ENCODE results near the gene DCANP1.
"Not testable (repeated sequence)": the region's sequence is repeated elsewhere in the genome, so short reads cannot be mapped to it uniquely, and the experiment has no call there.

The DCANP1 gene, protein sequence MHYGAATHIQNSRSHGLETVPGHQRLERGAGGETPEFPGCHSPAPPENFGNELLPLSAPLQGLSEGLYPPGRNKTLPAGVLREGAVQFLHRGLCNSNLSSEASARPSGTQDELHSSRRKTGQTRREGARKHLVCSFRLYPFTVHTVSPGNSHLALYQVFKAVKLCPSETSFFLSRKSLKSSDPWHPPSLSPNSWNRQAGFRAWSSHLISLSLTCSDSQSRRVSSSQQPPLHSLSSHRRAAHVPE

DNA sequence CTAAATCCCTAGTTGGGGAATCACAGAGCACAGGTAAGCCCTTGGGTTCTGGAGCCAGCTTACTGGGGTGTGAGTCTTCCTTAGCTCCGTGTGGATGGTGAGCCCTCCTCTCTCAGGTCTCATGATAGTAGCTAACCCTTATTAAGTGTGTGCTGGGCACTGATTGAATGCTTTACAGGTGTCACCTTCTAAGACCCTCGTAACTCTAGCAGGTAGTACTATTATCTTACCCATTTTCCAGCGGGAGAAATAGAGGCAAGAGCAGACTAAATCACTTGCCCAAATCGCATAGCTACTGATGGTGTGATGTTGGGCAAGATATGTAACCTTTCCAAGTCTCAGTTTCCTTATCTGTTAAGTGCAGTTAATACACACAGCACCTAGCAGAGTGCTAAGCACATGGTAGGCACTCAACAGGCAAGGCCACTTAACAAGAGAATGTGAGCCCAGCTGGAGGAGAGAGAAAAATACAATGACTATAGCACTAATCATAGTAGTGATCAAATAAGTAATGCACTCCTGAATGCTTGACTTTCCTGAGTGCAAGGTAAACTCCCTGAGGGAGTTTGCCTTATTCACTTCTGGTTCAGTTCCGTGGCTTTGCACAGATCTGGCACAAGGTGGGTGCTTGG, at the start of gene DCANP1:
Gene DCANP1, minus strand, starts transcription at position 51 of the 632 bp plus-strand sequence. CDS start 240 bp downstream, outside the sequence.
- no peak for FAIRE-seq

DNA sequence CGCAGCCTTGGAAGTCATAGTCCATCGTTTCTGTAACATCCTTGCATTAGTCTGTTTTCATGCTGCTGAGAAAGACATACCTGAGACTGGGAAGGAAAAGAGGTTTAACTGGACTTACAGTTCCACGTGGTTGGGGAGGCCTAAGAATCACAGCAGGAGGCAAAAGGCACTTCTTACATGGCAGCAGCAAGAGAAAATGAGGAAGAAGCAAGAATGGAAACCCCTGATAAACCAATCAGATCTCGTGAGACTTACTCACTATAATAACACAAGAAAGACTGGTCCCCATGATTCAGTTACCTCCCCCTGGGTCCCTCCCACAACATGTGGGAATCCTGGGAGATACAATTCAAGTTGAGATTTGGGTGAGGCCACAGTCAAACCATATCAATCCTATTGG, 48.4 kb upstream of the DCANP1 start:
- not testable (repeated sequence) for FAIRE-seq

DNA sequence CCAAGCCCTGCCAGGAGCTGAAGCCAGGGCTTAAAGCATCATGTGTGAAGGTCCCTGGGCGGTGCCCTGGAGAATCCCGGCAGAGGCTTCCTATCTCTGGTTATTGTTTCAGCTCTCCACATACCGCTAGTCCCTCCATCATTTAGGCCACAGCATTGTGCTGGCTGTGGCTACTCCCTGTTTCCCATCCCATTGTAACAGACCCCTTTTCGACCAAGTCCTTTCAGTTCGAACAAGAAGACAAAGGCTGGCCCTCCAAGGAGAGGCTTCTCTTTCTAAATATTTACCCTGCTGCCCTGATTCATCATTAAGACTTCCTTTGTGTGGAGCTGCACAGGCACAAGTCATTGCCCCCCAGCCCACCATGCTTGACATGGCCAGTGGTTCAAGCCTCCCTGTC, 47.0 kb upstream of the DCANP1 start:
- FAIRE-seq: no peak

DNA sequence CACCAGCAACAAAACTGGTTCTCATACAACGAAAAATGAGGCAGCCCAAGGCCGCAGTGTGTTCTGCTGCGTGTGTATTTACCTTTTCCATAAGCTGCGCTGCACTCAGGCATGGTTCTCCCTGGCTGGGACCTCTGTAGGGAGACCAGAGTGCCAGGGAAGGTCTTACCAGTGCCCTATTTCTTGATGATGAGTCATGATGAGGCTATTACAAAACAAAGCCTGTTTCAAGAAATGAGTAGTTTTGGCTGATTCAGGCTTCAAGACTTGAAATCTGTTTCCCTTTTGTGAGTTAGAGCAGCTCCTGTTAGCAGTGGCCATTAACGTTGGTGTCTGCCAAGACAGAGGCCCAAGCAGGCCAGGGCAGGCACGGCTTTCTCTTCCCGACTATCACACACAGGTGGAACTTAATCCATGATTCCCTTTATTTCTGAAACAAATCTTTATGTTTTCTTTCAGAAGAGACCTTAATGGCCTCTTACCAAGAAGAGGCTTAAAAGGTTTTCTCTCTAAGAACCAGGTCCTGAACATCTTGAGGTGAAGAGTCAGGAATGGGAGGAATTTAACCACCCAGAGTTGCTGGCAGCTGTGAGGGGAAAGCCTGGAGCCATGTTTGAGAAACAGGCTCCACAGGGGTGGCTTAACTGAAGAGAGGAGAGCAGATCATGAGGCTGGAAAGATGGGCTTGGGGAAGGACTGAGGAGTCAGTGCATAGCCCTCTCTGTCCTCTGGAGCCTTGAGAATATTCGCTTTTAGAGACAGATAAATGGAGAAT, 46.4 kb upstream of the DCANP1 start:
- FAIRE-seq: no peak

DNA sequence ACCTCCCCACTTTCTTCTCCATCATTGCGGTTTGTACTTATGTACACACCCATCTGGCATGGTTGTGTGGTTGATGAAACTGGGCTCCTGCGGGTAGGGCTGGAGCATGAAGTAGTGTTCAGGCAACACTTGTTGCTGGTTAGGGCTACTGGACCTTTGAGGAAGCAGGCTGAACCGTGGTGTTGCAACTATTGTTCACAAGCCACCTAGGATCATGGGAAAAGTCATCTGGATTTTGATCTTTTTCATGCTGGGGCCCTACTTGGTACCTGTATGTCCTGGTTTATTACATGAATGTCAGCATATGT, 45.1 kb upstream of the DCANP1 start:
- FAIRE-seq: no peak

DNA sequence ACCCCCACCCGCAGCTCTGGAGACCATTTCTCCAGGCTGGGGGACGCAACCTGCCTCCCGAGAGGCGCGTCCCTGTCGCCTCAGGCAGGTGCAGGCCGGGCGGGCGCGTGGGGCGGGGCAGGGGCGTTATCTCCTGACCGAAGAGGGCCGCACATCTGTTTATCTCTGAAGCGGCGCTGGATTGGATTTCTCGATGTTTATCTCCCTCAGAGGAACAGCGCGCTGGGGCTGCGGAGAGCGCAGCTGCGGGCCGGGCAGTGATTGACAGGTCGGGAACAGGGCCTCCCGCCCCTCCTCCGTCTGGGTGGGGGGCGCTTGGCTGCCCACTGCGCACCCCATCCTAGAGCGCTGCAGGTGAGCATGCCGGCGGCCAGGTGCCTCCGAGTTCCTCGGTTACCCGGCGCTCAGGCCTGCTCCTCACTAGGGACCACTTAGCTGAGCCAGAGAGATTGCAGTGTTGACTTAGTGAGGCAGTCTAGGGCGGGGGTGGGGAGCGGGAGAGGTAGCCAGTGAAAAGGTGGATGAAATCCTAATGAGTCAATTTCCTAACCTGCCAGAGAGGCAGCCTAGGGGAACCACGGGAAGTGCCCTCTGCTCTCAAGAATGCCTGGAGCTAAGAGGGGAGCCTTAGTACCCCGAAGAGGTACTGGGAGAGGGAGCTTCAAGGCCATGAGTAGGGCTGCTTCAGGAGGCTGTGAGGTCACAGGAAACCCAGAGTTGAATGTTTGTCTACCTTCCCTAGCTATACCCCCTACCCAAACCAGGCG, 44.6 kb upstream of the DCANP1 start:
- FAIRE-seq: no peak

DNA sequence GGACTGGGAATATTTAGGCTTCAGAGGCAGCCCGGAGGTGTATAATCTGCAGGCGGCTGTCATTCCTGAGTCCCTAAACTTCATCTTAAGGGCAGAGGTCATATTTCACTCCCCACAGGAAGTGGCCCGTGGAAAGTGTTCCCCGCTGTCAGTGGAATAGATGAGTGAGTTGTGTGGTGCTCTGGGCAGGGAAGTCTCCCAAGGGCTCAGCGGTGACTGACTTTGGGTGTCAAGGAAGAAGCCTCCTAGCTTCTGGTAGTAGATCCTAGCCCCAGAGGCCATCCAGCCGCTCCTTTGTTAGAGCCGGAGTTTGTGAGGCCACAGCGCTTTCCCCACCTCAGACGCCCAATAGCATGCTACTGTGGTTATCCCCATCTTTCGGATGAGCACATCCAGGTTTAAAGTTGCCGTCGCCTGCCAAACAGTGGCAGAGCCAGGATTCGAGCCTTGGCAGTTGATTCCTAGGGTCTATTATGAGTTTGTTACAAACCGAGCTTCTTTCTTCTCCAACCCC, 43.9 kb upstream of the DCANP1 start:
- FAIRE-seq: no peak

DNA sequence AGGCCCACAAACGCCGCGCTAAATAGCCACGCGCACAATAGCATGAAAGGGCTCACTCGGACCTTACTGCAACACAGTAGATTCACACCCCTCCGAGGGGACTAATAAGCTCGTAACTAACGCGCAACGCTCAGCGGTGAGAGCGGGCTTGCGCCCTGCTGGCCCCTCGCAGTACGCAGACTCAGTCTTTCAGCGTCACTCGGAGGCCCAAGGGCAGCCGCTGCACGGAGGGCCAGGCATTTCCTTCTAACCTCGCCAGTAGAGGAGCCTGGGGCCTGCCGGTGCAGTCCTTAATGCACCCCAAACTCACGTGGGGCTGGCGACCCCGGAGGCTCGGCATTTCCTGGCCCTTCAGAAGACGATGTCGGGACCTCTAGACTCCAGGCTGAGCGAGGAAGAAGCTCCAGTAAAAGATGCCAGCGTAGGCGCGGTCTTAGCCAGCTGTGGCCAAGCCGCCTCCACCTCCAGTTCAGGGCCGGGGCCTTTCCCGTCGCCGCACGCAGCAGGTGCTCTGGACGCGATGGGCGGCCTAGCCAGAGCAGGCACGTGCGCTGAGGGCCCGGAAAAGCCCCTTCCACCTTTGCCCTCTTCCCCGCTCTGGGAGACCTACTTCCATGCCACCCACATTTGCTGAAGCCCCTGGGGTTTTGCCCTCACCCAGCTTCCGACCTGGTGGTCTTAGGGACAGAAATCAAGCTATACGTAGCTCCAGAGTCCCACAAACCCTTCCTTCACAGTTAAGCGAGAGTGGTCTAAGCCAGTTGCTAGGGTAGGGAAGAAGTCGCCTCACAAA, 43.3 kb upstream of the DCANP1 start:
- no peak for FAIRE-seq

DNA sequence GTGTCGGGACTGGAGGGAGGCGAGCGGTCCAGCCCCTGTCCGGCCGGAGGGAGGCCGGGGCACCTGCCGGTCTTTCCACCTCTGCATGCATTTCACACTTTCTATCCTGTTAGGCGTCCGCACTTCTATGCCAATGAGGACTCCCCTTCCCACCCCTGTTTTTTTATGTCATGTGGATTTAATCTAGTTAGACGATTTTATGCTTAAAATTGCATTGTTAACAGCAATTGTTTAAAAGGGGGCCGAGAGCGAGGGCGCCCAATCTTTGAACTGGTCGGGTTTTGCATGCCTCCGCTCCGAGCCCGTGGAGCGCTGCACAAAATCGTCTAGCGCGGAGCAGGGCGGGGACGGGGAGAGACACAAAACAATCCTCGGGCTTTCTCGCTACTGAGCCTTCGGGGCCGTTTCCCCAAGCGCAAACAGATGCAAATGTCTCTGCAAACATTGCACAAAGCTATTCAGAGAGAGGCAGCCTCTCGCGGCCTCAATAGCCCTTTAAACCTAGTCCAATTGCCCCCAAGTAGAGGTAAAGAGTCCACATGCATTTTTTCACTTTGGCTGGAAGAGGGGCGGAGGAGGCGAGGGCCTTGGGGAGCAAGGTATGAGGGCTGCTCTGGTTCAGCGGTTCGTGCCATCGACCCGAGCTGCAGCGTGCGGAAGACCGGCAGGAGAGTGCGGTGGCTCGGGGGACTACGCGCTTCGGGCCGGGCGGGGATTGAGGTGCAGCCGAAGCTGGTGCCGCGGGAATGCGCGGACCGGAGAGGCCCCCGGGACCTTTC, 42.5 kb upstream of the DCANP1 start:
- FAIRE-seq: no peak

DNA sequence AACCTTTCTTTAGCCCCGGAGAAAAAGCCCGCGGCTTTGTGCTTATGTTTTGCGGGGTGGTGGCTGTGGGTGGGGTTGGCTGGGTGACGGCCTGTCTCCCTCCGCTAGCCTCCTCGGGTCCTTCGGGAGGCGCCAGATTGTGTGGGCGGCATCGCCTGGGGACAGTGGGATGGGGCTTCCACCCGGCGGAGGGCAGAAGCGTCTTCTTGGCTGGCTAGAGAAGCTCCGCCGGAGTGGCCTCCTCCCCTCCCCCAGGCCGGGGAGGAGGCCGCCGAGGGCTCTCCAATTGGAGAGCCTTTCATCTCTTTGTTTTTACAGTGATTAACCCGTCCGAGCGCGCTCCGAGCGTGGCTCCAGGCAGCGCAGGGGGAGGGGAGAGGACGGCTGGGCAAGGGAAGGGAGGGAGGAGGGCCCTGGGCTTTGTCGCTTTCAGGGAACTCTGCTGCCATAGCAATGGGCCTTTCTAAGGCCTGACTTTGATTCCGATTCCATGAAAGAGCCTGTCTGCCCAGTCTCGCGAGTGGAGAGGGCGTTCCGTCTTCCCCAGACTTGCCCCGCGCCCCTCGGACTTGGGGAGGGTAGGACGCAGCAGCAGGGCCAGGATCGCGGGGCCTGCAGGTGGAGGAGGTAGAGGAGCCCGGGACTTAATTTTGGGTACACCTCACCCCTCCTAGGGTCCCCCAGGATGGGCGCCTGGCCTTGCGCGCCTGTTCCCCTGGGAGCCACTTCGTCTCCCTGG, 41.7 kb upstream of the DCANP1 start:
- no peak for FAIRE-seq

DNA sequence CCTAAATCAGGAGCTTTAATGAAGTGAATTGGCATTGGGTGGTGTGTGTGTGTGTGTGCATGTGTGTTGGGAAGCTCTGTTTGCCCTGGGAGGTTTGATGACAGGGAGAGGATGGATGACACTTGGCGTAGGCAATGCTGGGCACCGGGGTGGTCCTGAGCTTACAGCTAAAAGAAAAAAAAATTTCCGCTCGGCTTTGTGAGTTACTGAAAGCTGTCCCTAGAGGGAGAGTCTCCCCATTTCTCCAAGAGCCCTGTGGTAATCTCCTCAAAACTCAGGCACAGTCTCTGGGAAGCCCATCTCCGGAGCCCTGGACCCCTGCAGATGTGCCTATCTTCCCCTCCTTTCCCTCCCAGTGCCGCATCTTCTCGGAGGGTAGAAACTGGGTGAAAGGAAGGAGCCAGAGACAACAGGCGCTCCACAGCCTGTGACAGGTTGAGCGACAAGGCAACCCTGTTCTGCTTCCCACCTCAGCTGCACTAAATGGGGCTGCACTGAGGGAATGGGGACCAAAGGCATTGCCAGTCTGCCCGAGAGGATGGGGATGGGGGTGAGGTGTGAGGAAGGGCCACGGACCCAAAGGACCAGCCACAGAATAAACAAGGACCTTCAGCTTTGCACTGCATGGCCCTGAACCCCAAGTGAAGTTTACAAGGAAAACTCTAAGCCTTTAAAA, 40.8 kb upstream of the DCANP1 start:
- FAIRE-seq: no peak

DNA sequence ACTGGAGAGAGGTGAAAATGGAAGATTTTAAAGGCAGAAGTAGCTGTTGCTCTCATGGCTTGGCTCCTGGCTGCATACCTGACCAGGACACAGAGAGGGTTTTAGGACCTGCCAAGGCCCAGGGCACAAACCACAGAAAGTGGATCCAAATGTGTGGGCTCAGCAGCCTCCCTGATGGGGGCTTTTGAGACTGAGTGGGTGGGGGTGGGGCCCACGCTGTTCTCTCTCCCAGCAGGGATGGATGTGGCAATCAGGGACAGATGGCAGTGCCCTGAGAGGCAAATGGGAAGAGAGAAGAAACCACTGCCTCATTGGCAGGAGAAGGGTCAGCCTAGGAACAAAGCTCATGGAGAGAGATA, 39.9 kb upstream of the DCANP1 start:
- FAIRE-seq: no peak

DNA sequence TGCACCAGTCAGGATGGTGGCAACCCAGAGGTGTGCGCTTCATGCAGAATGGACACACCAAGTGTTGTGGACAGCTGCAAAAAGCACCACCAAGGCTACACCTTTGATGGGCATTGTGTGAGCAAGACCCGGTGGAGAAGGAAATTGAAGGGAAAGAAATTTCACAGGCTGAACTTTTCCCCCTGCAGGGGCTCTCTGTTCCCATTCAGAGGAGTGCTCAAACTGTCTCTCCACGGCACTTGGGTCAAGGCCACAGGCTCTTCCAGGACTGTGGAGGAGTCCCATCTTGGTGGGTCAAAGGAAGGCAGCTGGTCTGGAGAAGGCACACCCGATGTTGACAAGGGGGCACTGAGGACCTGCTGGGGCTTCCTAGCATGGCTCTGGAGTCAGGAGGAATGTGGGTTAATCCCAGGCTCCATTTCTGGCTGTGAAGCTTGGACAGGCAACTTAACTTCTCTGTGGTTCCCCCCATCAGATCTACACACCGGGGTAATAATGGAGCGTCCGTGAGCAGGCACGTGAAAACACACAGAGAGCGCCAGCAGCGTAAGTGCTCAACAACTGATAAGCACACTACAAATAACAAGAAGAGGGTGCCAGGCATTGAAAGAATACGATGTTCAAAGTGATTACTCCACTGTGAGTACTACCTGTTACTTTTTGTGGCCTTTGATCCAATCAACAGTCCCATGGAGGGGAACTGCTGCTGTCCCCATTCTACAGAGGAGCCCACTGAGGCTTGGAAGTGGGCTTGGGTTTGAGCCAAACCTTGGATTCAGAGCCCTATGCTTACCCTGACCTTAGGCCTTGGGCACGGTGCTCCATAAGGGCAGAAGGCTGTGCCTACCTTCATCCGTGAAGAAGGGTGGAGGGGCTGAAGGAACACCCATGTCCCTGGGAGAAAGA, 39.2 kb upstream of the DCANP1 start:
- no peak for FAIRE-seq

DNA sequence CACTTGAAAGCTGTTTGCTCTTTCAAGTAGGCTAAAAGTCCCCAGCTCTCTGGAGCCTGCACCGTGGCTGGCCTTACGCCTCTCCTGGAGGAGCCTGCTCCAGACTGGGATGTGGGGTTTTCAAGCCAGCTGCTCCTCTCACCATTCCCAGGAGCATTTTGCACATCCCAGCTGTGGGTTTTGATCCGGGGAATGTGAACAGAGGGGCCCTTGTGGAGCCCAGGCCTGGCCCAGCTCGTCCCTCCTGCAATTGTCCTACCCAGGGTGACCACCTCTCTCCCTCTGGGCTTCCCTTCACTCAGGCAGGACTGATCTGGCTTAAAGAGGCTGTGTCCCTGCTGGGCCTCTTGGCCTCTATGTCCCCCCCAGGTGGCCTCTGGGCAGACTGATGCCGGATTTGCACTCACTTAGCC, 37.5 kb upstream of the DCANP1 start:
- no peak for FAIRE-seq

DNA sequence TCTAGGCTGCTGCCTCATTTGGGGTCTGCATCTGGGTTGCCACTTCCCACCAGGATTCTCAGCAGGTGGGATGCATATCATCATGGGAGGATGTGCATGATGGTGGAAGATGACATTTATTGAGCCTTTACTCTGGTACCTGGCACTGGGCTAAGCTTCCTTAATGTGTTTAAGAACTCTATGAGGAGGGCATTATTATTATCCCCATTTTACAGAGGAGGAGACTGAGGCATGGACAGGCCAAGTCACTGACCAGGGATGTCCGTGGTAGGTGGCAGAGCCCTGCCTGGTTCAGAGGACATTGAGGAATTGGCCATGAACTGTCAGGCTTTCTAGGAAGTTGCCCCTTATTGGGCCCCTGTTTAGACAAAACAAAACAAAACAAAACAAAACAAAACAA, 36.1 kb upstream of the DCANP1 start:
- FAIRE-seq: no peak

DNA sequence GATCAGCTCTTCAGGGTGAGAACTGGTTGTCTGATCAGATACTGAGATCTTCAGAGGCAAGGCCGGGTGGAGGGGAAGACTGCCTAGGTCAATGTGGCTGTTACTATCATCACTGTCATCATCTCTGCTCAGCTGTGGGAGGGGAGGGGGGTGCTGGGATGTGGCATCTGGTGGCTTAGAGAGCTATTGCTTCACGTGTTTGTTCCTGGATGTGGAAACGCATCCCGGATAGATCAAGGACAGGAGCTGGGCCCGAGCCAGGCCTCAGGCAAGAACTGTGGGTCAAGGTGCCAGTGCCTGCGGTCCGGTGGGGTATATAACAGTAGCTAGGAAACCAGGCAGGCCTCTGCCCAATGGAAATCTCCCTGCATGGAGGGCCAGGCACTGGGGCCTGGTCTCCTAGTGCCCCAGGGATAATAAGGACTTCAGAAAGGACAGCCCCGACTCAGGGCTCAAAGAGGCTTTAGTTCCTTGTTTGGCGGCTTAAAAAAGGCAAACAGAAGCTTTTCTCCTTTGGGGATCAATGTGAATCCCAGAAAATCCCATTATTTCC, 35.3 kb upstream of the DCANP1 start:
- FAIRE-seq: no peak

DNA sequence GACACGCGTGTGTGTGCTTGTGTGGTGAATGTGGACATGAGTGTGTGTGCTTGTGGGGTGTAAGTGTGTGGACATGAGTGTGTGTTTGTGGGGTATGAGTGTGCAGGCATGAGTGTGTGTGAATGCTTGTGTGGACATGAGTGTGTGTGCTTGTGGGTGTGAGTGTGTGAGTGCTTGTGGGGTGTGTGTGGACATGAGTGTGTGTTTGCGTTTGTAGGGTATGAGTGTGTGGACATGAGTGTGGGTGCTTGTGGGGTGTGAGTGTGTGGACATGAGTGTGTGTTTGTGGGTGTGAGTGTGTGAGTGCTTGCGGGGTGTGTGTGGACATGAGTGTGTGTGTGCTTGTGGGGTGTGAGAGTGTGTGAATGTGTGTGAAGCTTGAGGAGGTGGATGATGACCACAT, 34.8 kb upstream of the DCANP1 start:
- FAIRE-seq: no peak

DNA sequence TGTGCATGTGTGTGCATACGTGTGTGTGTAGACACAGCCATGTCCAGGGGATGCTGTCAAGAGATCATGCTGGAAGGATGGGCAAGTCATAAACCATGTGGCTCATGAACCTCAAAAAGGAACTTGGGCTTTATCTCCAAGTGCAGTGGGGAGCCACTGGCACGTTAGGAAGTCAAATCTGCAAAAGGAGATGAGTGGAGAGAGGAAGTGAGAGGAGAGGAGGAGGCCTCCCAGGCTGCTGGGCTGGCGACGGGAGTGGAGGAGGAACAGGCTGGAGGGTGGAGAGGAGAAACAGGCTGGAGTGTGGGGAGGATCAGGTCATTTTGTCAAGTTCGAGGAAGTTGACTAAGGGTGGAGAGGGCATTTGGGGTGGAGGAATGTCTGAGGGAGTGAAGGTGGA, 34.2 kb upstream of the DCANP1 start:
- FAIRE-seq: no peak

DNA sequence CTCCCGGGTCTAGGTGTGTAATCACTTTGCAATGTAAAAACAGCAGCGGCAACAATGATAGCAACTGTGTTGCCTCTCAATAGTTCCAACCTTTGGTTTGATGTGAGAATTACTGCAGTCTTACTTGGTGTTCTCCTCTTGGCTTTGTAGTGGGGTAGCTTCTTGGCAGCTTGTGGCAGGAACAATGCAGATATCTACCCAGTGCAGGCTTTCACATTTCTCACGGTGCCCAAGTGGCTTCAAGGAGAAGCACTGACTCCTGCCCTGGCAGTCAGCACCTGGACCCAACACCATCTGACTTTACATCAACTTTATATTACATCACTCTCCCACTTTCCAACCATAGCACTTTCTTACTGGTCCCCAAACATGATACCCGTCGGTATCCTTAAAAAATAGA, 33.4 kb upstream of the DCANP1 start:
- FAIRE-seq: no peak

All from colon (tissue), 2 donors.